Naive B cell (primary cell): Measurements from ENCODE around the gene IL5RA. TPM values are rescaled to one million over a fixed set of nuclear protein-coding genes. Genes with fewer than 3 reads are reported as not detected.

ENCODE experiments used
- ATAC-seq, 2 donors: fragments of 150-1000 bp; cut with Tn5 transposase; 2 replicates each; pipeline ENCODE4 v1.10.0; 2021; ENCODE audit warnings: low read depth in 2 of 2, mild to moderate bottlenecking in 2 of 2, moderate library complexity in 2 of 2
- DNase-seq: peaks from one replicate; pipeline ENCODE4 v3.0.0; 2022
- H3K27ac Mint-ChIP-seq, 6 donors: one replicate each; pipeline ENCODE4 v1.8.0; 2020 to 2022; ENCODE audit warnings: mild to moderate bottlenecking in 6 of 6, mixed read lengths in 6 of 6, moderate library complexity in 5 of 6, inconsistent platforms in 2 of 6
- H3K27me3 Mint-ChIP-seq, 3 donors: one replicate each; pipeline ENCODE4 v1.8.0; 2021 to 2022; ENCODE audit warnings: mixed read lengths in 3 of 3, mild to moderate bottlenecking in 1 of 3
- H3K36me3 Mint-ChIP-seq, 2 donors: one replicate each; pipeline ENCODE4 v1.8.0; 2020 to 2022; ENCODE audit warnings: mixed read lengths in 2 of 2, inconsistent platforms in 1 of 2, mild to moderate bottlenecking in 1 of 2
- H3K4me1 Mint-ChIP-seq, 3 donors: one replicate each; pipeline ENCODE4 v1.8.0; 2020 to 2022; ENCODE audit warnings: mixed read lengths in 3 of 3, inconsistent platforms in 1 of 3, mild to moderate bottlenecking in 1 of 3, moderate library complexity in 1 of 3
- H3K4me3 Mint-ChIP-seq, 8 donors: one replicate each; pipeline ENCODE4 v1.8.0; 2020 to 2022; ENCODE audit warnings: mild to moderate bottlenecking in 8 of 8, mixed read lengths in 8 of 8, moderate library complexity in 8 of 8, inconsistent platforms in 2 of 8
- H3K9me3 Mint-ChIP-seq, 7 donors: one replicate each; pipeline ENCODE4 v1.8.0; 2020 to 2022; ENCODE audit warnings: mixed read lengths in 7 of 7, mild to moderate bottlenecking in 5 of 7, inconsistent platforms in 2 of 7, moderate library complexity in 1 of 7
- polyA plus RNA-seq, 6 donors: library from polyadenylated mRNA; unstranded; fragments of 300-500 nt; fragmentation: Illumina TruSeq; gene quantifications; one replicate each; pipeline ENCODE4 v1.2.3, GENCODE V29; 2021; ENCODE audit warnings: low read depth in 6 of 6

Gene IL5RA
- polyA plus RNA-seq, 6 donors from 2014 or later: 0.05 to 0.49 TPM; not detected in 4

DNA sequence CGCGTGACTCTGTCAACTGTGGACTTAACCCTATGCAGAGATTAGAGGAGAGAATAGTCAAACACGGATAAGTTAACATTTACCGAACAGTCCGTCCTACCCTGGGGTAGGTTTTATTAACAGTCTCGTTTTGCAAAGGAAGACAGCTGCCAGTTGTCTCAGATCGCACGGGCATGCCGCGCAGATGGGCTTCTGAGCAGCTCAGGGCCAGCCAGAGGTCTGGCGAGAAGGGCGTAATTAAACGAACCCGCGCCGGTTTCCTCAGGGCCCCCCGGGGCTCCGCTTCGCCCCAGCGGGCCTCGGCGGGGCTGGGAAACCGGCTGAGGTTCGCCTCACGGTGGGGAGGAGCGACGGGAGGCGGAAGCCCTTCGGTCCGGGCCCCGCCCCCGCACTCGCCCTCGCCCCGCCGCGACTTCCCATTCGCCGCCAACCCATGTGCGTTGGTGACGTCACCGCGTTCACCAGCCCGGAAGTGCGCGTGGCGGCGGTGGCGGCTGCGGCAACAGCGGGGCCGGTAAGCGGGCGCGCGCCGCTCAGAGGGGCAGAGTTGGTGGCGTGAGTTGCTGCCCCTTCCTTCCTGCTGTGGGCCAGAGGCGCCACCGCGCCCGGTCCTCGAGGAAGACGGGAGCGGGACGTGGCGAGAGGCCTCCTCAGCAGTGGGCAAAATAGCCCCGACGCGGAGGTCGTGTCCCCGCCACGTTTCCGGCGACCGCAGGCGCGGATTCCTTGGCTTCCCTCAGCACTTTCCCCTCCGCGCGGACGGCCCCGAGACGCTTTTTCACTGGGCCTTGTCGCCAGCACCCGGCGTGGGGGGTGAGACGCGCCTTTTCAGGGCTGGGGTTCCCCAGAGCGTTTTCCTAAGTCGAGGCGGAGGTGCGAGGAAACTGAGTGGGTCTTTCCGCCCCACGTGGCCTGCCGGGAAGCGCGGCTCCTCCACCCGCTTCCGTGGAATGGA is 16.6 kb upstream of the IL5RA start, which contains the start of gene TRNT1:
TSS of gene TRNT1 (plus strand) at position 464 of the 955 bp plus-strand sequence. CDS start 2,101 bp downstream, outside the sequence.
- H3K27me3 Mint-ChIP-seq: no peaks in the 10 kb centered on the region
- peak within 1 kb of the TSS; percentile 98 to 99 (median 98) for H3K27ac Mint-ChIP-seq
- ATAC-seq (peak; percentile 90 to 93), DNase-seq (peak; percentile 96)
- H3K4me3 Mint-ChIP-seq: peak within 1 kb of the TSS; percentile 92 to 100 (median 96)
- H3K9me3 Mint-ChIP-seq: no peaks in the 10 kb centered on the region
- H3K36me3 Mint-ChIP-seq: no peaks in the 10 kb centered on the region
- H3K4me1 Mint-ChIP-seq: peaks cover 25 to 34% (median 31%) of the 10 kb centered on the region in 3 donors

DNA sequence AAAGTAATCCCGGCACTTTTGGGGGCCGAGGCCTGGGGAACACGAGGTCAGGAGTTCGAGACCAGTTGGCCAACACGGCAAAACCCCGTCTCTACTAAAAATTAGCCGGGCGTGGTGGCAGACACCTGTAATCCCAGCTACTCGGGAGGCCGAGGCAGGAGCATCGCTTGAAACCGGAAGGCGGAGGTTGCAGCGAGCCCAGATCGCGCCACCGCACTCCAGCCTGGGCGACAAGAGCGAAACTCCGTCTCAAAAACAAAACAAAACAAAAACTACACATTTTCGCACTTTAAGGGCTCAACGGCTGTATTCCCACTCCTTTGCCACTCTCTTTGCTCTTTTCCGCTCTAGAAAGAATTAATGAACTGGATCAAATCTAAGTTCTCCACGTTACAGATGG is 15.8 kb upstream of the IL5RA start:
- Mint-ChIP-seq H3K4me1 (peaks cover 25 to 34% (median 31%) of the 10 kb centered on the region in 3 donors), H3K27me3 (no peaks in the 10 kb centered on the region), H3K36me3 (no peaks in the 10 kb centered on the region), H3K4me3 (peak overlapping the region; percentile 92 to 100 (median 96)), H3K27ac (peak overlapping the region; percentile 98 to 99 (median 98)), H3K9me3 (no peaks in the 10 kb centered on the region)
- no peak for ATAC-seq
- DNase-seq: no peak

DNA sequence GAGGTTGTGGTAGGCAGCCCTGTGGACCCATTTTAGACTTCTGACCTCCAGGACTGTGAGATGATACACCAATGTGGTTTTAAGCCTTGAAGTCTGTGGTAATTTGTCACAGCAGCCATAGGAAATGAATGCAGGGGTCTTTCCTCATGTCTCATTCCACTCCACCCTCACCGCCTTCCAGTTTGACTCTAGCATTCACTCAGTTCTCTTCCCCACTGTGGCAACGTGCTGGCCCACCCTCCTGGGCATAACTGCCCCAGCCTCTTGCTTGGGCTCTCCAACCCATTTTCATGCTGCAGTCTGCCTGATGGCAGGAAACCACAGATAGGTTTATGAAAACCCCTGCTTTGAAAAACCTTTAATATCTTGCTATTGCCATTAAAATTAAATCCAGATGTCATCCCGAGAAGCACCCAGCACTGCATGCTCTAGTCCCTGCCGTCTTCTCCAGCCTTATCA is 9.2 kb upstream of the IL5RA start:
- DNase-seq (no peak), ATAC-seq (no peak)
- no peaks in the 10 kb centered on the region for H3K36me3 Mint-ChIP-seq
- no peak overlapping the region for H3K27ac Mint-ChIP-seq
- no peaks in the 10 kb centered on the region for H3K9me3 Mint-ChIP-seq
- H3K4me1 Mint-ChIP-seq: no peaks in the 10 kb centered on the region
- H3K27me3 Mint-ChIP-seq: peaks cover 0 to 26% (median 18%) of the 10 kb centered on the region in 3 donors
- no peak overlapping the region for H3K4me3 Mint-ChIP-seq

DNA sequence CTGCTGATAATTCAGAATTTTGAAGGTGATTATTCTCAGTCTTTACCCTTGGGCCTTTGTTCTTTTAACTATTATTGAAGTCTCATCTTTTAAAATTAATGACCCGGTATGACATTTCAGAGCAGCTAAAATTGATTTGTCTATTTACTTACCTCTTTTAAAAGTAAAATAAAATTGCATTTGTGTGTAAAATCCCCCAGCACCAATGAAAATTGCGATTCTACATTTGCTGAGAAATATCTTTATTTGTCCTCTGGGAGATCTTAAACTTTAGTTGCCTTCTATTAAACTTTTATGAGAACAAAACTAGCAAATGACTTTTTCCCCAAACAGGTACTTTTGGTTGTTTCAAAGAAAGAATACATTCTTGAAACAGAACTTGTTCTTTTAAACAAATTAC is 7.5 kb upstream of the IL5RA start:
- Mint-ChIP-seq H3K4me1 (no peaks in the 10 kb centered on the region), H3K27me3 (peaks cover 0 to 26% (median 18%) of the 10 kb centered on the region in 3 donors), H3K4me3 (no peak overlapping the region), H3K9me3 (no peaks in the 10 kb centered on the region), H3K27ac (no peak overlapping the region), H3K36me3 (no peaks in the 10 kb centered on the region)
- ATAC-seq: no peak
- DNase-seq: no peak

DNA sequence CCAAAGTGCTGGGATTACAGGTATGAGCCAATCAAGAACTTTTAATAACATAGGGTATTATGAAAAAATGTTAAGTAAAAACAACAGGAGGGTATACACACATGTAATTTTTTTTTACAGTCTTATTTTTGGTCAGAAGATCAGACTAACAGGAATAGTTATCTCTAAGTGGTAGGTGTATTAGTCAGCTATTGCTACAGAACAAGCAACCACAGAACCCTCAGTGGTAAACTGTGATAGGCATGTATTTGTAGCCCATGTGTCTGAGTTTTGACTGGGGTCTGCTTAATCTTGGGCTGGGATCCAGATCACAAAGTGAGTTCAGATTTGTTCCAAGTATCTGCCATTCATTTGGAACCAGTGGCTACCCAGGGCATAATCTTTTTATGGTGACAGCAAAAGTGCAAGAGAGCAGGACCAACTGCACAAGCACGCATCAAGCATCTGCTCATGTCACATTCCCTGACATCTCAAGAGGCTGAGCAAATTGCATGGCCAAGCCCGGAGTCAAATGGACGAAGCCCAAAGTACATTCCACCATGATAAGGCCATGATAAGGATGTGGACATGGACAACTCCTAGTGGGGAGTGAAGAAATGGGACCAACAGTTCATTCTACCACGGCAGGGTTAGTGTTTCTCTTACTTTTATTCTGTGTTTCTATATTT is 3.0 kb upstream of the IL5RA start:
- peaks cover 0 to 16% (median 6%) of the 10 kb centered on the region in 3 donors for H3K4me1 Mint-ChIP-seq
- DNase-seq (no peak), ATAC-seq (no peak)
- peaks cover 4 to 18% (median 9%) of the 10 kb centered on the region in 3 donors for H3K27me3 Mint-ChIP-seq
- no peaks in the 10 kb centered on the region for H3K36me3 Mint-ChIP-seq
- H3K9me3 Mint-ChIP-seq: no peaks in the 10 kb centered on the region
- H3K4me3 Mint-ChIP-seq: no peak overlapping the region
- no peak overlapping the region for H3K27ac Mint-ChIP-seq

DNA sequence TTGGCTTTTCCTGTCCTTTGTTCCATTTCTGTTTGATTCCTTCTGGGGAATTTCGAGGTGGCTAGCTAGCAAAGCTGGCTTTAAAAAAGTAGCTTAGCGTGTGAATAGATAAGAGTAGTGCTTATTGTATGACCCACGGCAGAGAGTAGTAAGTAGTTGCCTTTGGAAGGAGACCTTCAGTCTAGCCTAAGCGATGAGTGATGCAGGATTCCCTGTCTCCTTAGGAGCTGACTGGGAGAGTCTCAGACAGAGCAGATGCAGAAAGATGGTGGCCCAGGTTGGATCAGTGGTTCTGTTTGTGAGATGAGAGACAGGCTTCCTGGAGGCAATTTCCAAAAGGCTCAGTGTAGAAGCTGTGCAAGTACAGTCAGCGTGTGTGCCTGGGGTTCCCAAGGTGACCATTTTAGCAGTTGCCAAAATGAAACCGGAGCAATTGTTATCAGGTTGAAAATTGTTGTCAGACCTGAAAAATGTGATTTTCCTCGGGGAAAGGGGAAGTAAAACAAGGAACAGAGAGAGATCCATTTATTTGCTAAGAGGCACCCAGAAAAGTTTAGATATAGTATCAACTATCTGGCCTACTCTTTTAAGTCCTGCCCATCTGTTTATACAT is 681 bp upstream of the IL5RA start:
- Mint-ChIP-seq H3K4me1 (peaks cover under 1 to 19% (median 7%) of the 10 kb centered on the region in 3 donors), H3K27me3 (peaks cover 4 to 10% (median 9%) of the 10 kb centered on the region in 3 donors), H3K36me3 (no peaks in the 10 kb centered on the region), H3K9me3 (no peaks in the 10 kb centered on the region), H3K4me3 (peak overlapping the region in 1 of 8 donors; percentile 82), H3K27ac (peak overlapping the region in 2 of 6 donors; percentile 71 to 85)
- no peak for DNase-seq
- ATAC-seq: no peak

DNA sequence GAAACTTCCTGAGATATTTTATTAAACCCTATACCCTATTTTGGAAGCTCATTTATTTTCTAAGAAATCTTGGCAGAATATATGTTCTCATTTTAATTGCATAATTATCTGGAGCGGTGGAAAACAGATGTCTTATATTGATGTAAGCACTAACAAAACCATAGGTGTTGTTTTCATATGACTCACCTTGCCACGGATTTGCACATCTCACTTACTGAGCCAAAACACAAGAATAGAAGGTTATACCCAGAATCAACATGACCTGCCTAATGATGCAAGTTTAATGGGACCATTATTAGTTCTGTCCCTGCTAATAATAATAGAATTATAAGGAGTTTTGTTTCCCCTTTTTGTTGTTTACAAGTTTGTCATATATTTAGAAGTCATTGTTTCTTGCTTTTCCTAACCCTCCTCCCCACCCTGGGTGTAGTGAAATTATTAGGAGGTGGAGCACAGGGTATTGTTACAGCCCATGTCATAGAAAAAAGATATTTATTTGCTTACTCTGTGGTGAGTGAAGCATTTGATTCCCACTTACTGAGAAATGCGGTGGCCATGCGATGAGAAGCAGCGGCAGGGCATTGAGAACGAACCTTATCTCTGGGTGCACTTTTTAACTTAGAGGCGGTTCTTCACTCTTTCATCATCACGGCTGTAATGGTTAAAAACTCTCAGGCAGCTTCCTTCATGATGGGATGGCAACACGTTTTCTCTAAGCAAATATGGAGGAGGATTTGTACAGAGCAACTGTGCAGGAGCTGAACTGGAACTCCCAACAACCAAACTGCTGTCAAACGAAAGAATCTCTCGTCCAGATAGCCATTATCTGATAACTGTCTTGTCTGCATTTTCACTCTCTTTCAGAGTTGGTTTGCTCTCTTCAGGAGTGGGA is 521 bp downstream of the IL5RA start:
- DNase-seq (no peak), ATAC-seq (peak in 1 of 2 donors; percentile 17)
- peak overlapping the region in 4 of 6 donors; percentile 3 to 85 (median 43) for H3K27ac Mint-ChIP-seq
- peaks cover 11 to 30% (median 17%) of the 10 kb centered on the region in 3 donors for H3K4me1 Mint-ChIP-seq
- no peaks in the 10 kb centered on the region for H3K36me3 Mint-ChIP-seq
- peak overlapping the region in 1 of 8 donors; percentile 29 for H3K4me3 Mint-ChIP-seq
- no peaks in the 10 kb centered on the region for H3K9me3 Mint-ChIP-seq
- peaks cover under 1 to 4% (median 2%) of the 10 kb centered on the region in 3 donors for H3K27me3 Mint-ChIP-seq

DNA sequence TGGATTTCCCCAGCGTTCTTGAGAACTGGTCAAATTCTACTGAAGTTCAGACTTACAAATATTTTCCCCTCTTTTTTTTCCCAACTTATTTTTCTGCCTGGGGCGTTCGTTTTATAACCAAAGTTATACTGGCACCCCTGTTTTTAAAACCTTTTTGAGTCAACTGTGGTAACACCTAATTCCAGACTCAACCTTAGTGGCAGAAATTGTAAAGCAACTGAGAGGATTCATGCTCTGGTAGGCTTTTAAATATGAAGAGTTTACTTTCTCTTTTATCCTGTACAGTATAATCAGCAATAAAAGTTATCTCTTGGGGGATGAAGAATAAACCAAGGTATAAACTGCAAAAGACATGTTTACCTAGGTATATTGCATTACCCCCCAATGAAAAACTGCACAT is 2.3 kb downstream of the IL5RA start:
- H3K27me3 Mint-ChIP-seq: peaks cover 0 to 4% (median 0%) of the 10 kb centered on the region in 3 donors
- H3K36me3 Mint-ChIP-seq: no peaks in the 10 kb centered on the region
- no peak overlapping the region for H3K4me3 Mint-ChIP-seq
- H3K9me3 Mint-ChIP-seq: no peaks in the 10 kb centered on the region
- DNase-seq (no peak), ATAC-seq (peak in 1 of 2 donors; percentile 27)
- peaks cover 11 to 30% (median 17%) of the 10 kb centered on the region in 3 donors for H3K4me1 Mint-ChIP-seq
- H3K27ac Mint-ChIP-seq: peak overlapping the region in 1 of 6 donors; percentile 20

DNA sequence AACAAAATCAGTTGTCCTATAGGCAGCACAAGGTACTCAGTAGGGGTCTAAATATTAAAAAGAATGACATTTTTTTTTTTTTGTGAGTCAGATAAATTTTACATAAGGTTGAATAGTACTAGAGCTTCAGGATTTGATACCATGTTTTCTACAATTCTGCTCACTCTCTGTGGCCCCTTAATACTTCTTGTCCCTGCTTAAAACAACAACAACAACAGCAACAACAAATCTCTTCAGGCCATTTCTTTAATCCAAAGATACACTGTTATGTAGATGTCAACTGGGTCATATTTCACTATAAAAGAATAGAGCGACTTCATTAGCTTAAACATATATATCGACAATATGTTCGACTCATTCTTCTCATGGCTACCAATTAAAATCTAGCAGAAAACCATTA is 3.0 kb downstream of the IL5RA start:
- Mint-ChIP-seq H3K27ac (peak overlapping the region in 1 of 6 donors; percentile 1), H3K36me3 (no peaks in the 10 kb centered on the region), H3K4me3 (no peak overlapping the region), H3K9me3 (no peaks in the 10 kb centered on the region), H3K27me3 (peaks cover 0 to 4% (median 0%) of the 10 kb centered on the region in 3 donors), H3K4me1 (peaks cover 11 to 30% (median 17%) of the 10 kb centered on the region in 3 donors)
- DNase-seq (no peak), ATAC-seq (no peak)

DNA sequence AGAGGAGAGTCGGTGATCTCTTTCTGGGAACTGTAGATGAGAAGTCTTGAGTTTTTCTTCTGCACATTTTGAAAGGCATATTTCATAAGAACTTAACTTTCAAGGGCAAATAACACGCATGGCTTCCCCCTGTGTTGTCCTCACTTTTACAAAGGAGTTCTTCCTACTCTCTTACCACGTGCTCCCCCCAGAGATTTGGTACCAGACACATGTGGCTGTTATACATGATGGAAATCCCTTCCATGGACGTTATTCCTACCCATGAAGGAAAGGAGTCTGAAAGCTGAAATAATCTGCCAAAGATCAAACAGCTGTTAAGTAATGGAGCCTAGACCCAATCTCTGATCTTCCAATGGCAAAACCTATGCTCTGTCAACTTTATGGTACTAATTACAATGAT is 4.4 kb downstream of the IL5RA start:
- ATAC-seq (no peak), DNase-seq (no peak)
- H3K4me3 Mint-ChIP-seq: peak overlapping the region in 3 of 8 donors; percentile 7 to 54 (median 16)
- H3K4me1 Mint-ChIP-seq: peaks cover 11 to 28% (median 14%) of the 10 kb centered on the region in 3 donors
- H3K36me3 Mint-ChIP-seq: no peaks in the 10 kb centered on the region
- peaks cover 0 to 5% (median 4%) of the 10 kb centered on the region in 3 donors for H3K27me3 Mint-ChIP-seq
- peak overlapping the region in 2 of 6 donors; percentile 14 to 52 for H3K27ac Mint-ChIP-seq
- H3K9me3 Mint-ChIP-seq: no peaks in the 10 kb centered on the region

DNA sequence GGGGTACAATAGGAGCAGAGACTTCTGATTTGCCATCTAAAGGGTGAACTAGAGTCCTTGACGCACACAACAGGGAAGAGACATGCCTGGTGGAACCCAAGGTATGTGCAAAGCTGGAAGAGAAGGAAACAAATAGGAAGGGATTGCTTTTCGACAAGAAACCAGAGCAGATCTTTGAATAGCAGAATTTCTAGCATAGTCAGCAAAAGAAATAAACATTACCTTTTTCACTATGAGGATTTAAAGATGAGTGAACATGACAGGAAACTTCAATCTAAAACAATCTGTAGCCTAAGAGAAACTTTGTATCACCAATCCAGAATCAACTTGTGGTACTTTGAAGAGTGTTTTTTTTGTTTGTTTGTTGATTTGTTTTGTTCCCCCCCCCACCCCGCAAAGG is 4.9 kb downstream of the IL5RA start:
- DNase-seq: no peak
- Mint-ChIP-seq H3K9me3 (no peaks in the 10 kb centered on the region), H3K4me1 (peaks cover 11 to 22% (median 11%) of the 10 kb centered on the region in 3 donors), H3K27ac (peak overlapping the region in 1 of 6 donors; percentile 30), H3K4me3 (peak overlapping the region in 3 of 8 donors; percentile 7 to 54 (median 16)), H3K27me3 (peaks cover 0 to 5% (median 4%) of the 10 kb centered on the region in 3 donors), H3K36me3 (no peaks in the 10 kb centered on the region)
- ATAC-seq: no peak

DNA sequence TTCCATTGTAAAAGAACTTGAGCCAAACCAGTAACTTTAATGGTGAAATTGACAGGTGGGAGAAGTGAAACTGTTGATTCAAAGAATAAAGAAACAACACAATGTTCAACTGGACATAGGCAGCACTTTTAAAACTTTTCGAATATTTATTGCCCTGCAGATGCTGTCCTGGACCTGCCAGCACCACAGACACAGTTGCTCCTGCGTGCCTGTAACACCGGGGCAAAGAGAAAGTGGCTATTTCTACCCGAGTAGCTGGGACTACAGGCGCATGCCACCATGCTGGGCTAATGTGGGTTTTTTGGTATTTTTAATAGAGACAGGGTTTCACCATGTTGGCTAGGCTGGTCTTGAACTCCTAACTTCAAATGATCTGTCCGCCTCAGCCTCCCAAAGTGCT is 7.4 kb downstream of the IL5RA start:
- no peaks in the 10 kb centered on the region for H3K9me3 Mint-ChIP-seq

More for the DNA sequence above, 7.4 kb downstream of the IL5RA start:
- ATAC-seq (no peak), DNase-seq (no peak)
- H3K4me1 Mint-ChIP-seq: peaks cover 11 to 14% (median 11%) of the 10 kb centered on the region in 3 donors
- no peaks in the 10 kb centered on the region for H3K36me3 Mint-ChIP-seq
- peaks cover 0 to 5% (median 0%) of the 10 kb centered on the region in 3 donors for H3K27me3 Mint-ChIP-seq
- no peak overlapping the region for H3K4me3 Mint-ChIP-seq
- no peak overlapping the region for H3K27ac Mint-ChIP-seq
